GM19328 (cell line): ENCODE measurements around the gene CUEDC2.

Experiments used
- ATAC-seq: cut with Tn5 transposase; IDR thresholded peaks from one replicate; pipeline ENCODE4 v1.9.1; 2021; ENCODE audit warnings: mild to moderate bottlenecking, moderate library complexity; ENCODE audit not compliant: unreplicated experiment

CUEDC2 gene

GRCh38 chr10:102432162-102432950, at the start of gene CUEDC2:
CUEDC2 (minus strand) TSS chr10:102432574; CDS start chr10:102425188, 7,386 bp downstream.
- peak; percentile 89 for ATAC-seq

GRCh38 chr10:102480396-102480795, 48.0 kb upstream of the CUEDC2 start:
- ATAC-seq: no peak

- no peak for ATAC-seq
These were observed 47.3 kb upstream of the CUEDC2 start for GRCh38 chr10:102479651-102480050.

GRCh38 chr10:102476466-102477141, 44.2 kb upstream of the CUEDC2 start:
- no peak for ATAC-seq

- ATAC-seq: no peak
These were observed 43.2 kb upstream of the CUEDC2 start for GRCh38 chr10:102475451-102476040.

- no peak for ATAC-seq
These were observed 41.3 kb upstream of the CUEDC2 start for GRCh38 chr10:102473445-102474331.

- no peak for ATAC-seq
These were observed 38.5 kb upstream of the CUEDC2 start for GRCh38 chr10:102470579-102471546.

GRCh38 chr10:102468683-102469082, 36.3 kb upstream of the CUEDC2 start:
- ATAC-seq: no peak

- ATAC-seq: no peak
These were observed 35.6 kb upstream of the CUEDC2 start for GRCh38 chr10:102467971-102468438.

GRCh38 chr10:102467318-102467717, 34.9 kb upstream of the CUEDC2 start:
- no peak for ATAC-seq

- no peak for ATAC-seq
These were observed 33.1 kb upstream of the CUEDC2 start for GRCh38 chr10:102465466-102465865.

GRCh38 chr10:102463983-102464382, 31.6 kb upstream of the CUEDC2 start:
- ATAC-seq: no peak

- no peak for ATAC-seq
These were observed 30.2 kb upstream of the CUEDC2 start for GRCh38 chr10:102462512-102463054.

- peak; percentile 78 for ATAC-seq
These were observed 29.0 kb upstream of the CUEDC2 start for GRCh38 chr10:102461187-102462054.

GRCh38 chr10:102460836-102461186, 28.4 kb upstream of the CUEDC2 start:
- no peak for ATAC-seq

GRCh38 chr10:102458656-102459055, 26.3 kb upstream of the CUEDC2 start:
- ATAC-seq: no peak

- ATAC-seq: no peak
These were observed 25.3 kb upstream of the CUEDC2 start for GRCh38 chr10:102457591-102458150.

GRCh38 chr10:102455893-102456471, 23.6 kb upstream of the CUEDC2 start:
- ATAC-seq: no peak
